K562 (cell line): ENCODE results near the gene ZDHHC14.

Experiments used
- MEF2A ChIP-seq: IDR thresholded peaks from 2 replicates; pipeline ENCODE4 v1.6.1; 2011; ENCODE audit warnings: low read depth, mild to moderate bottlenecking, low read length, moderate library complexity; ENCODE audit not compliant: control insufficient read depth
- NBN ChIP-seq: fragments of 450-650 bp; IDR thresholded peaks from 2 replicates; pipeline ENCODE4 v1.6.1; 2016; ENCODE audit warnings: low read depth, mild to moderate bottlenecking
- TRIM28 ChIP-seq: fragments of 450-650 bp; IDR thresholded peaks from 2 replicates; pipeline ENCODE4 v1.6.1; 2017
- TF ChIP-seq, protein P1 (sequence below): fragments of 450-650 bp; formaldehyde crosslinking; IDR thresholded peaks from 2 replicates; pipeline ENCODE4 v1.4.0; 2022; ENCODE audit warnings: missing genetic modification characterization

- no peak for TF ChIP-seq TRIM28
- TF ChIP-seq MEF2A: no peak
- TF ChIP-seq, protein P1, sequence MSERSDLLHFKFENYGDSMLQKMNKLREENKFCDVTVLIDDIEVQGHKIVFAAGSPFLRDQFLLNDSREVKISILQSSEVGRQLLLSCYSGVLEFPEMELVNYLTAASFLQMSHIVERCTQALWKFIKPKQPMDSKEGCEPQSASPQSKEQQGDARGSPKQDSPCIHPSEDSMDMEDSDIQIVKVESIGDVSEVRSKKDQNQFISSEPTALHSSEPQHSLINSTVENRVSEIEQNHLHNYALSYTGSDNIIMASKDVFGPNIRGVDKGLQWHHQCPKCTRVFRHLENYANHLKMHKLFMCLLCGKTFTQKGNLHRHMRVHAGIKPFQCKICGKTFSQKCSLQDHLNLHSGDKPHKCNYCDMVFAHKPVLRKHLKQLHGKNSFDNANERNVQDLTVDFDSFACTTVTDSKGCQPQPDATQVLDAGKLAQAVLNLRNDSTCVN (CRISPR knock-in tag): no peak
- TF ChIP-seq NBN: no peak
Observed at GRCh38 chr6:157454762-157455714, 74.0 kb downstream of the ZDHHC14 start.
